Omental fat pad (tissue), 4 donors: ENCODE data around the gene POLH. TPM values are rescaled to one million over a fixed set of nuclear protein-coding genes. Genes with fewer than 3 reads are reported as not detected.
"Not testable (repeated sequence)": the region's sequence is repeated elsewhere in the genome, so short reads cannot be mapped to it uniquely, and the experiment has no call there.

ENCODE experiments used
- ATAC-seq: fragments of 150-250 bp; one replicate; pipeline ENCODE4 v1.9.1; 2016; ENCODE audit warnings: mild to moderate bottlenecking, moderate library complexity; ENCODE audit not compliant: low FRiP score
- DNase-seq: peaks from one replicate; pipeline ENCODE4 v3.0.0-alpha.2; 2019; ENCODE audit warnings: low spot score
- small RNA-seq: library from RNA; depleted of rRNA; stranded (forward); fragments of <200 nt; gene quantifications from one replicate; pipeline ENCODE3, GENCODE V24; 2016
- total RNA-seq, 4 donors: library from RNA; depleted of rRNA; stranded (reverse); fragments of >200 nt; gene quantifications; one replicate each; pipeline ENCODE4 v1.1.0, GENCODE V29; 2016
- TF ChIP-seq, protein P1 (sequence below), 3 donors: fragments of 450-650 bp; IDR thresholded peaks; one replicate each; pipeline ENCODE4 v1.5.1; 2016 to 2017; ENCODE audit warnings: antibody characterized with exemption in 3 of 3, mild to moderate bottlenecking in 3 of 3, moderate library complexity in 2 of 3

The POLH gene
- total RNA-seq, 4 donors from 2014 or later, result 8.3 to 11.0 (median 9.2) TPM

DNA sequence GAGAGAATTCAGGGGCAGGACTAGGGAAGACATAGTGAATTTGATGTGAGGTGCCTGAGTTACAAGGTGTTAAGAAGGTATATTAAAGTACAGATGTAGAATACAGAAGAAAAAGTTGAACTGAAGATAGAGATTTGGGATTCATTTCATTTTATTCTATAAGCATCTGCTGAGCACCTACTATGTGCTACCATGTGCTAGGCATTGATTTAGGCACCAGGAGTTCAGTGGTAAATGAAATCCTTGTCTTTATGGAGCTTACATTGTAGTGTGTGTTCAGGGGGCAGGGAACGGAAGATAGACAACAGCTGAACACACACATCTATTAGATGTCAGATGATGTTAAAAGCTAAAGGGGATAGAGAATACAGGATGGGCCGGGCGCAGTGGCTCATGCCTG, 71.6 kb downstream of the POLH start:
- TF ChIP-seq, protein P1, sequence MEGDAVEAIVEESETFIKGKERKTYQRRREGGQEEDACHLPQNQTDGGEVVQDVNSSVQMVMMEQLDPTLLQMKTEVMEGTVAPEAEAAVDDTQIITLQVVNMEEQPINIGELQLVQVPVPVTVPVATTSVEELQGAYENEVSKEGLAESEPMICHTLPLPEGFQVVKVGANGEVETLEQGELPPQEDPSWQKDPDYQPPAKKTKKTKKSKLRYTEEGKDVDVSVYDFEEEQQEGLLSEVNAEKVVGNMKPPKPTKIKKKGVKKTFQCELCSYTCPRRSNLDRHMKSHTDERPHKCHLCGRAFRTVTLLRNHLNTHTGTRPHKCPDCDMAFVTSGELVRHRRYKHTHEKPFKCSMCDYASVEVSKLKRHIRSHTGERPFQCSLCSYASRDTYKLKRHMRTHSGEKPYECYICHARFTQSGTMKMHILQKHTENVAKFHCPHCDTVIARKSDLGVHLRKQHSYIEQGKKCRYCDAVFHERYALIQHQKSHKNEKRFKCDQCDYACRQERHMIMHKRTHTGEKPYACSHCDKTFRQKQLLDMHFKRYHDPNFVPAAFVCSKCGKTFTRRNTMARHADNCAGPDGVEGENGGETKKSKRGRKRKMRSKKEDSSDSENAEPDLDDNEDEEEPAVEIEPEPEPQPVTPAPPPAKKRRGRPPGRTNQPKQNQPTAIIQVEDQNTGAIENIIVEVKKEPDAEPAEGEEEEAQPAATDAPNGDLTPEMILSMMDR (IDR thresholded peaks at IDR 0.05), result no peak
- DNase-seq, result no peak

DNA sequence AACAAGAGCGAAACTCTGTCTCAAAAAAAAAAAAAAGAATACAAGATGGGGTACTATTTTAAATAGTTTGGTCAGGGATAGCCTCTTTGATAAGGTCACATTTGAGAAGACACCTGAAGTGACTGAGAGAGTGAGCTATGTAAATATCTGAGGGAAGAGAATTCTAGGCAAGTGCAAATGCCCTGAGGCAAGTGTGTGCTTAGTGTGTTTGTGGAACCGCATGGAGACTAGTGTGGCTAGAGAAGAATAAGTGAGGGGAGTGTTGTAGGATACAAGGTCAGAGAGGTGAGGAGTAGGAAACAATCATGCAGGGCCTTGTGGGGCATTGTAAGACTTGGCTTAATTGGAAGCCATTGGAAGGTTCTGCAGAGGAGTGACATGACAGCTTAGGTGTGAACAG, 72.3 kb downstream of the POLH start:
- DNase-seq (no peak), ATAC-seq (no peak)
- TF ChIP-seq, protein P1 (IDR thresholded peaks at IDR 0.05), result no peak

More for the DNA sequence above, 71.6 kb downstream of the POLH start:
- ATAC-seq, result no peak

DNA sequence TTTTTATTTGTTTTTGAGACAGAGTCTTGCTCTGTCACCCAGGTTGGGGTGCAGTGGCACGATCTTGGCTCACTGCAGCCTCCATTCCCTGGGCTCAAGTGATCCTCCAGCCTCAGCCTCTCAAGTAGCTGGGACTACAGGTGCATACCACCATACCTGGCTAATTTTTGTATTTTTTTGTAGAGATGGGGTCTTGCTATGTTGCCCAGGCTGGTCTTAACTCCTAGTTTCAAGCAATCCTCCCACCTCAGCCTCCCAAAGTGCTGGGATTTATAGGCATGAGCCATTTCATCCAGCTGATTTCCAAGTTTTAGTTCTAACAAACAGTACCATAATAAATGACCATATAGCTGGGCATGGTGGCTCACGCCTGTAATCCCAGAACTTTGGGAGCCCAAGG, 76.8 kb downstream of the POLH start:
- DNase-seq, ATAC-seq: not testable (repeated sequence)

DNA sequence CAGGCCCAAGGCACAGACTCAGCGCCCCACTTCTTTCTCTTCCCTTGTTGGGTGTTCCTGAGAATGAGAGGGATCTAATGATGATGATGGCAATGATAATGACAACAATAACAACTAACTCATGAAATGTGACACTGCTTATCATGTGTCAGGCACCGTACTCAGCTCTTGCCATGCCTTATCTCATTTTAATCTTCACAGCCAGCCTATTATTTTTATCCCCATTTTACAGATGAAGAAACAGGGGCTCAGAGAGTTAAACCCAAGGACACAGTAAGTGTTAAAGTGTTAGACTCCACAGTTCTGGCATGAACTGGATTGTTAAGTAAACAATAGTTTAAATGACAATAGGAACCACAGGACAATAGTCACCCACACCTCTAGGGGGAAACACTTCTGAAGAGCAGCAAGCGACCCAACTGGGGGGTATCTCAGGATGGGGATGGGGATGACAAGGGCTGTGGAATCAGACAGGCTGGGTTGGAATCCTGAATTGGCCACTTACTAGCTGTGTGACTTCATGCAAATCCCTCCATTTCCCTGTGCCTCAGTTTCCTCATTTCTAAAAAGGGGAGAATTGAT, 81.3 kb downstream of the POLH start:
- no peak for ATAC-seq
- TF ChIP-seq, protein P1 (IDR thresholded peaks at IDR 0.05), result no peak
- no peak for DNase-seq

DNA sequence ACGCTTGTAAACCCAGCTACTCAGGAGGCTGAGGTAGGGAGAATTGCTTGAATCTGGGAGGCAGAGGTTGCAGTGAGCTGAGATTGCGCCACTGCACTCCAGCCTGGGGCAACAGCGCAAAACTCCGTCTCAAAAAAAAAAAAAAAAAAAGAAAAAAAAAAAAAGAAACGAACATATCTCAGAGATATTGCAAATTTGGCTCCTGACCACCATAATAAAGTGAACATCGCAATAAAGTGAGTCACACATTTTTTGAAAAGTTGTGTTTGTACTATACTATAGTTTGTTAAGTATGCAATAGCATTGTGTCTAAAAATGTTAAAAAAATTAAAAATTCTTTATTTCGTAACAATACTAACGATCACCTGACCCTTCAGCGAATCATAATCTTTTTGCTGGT, 82.2 kb downstream of the POLH start:
- ATAC-seq (no peak), DNase-seq (no peak)
- TF ChIP-seq, protein P1 (IDR thresholded peaks at IDR 0.05), result no peak

DNA sequence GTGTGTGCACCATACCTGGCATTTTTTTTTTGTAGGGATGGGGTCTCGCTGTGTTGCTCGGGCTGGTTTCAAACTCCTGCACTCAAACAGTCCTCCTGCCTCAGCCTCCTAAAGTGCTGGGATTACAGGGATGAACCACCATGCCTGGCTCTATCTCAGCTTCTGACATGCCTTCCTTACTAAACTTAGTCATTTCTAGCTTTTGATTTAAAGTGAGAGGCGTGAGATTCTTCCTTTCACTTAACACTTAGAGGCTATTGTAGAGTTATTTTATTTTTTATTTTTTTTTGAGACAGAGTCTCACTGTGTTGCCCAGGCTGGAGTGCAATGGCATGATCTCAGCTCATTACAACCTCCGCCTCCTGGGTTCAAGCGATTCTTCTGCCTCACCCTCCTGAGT, 87.0 kb downstream of the POLH start:
- ATAC-seq, result not testable (repeated sequence)

More for the DNA sequence above, 87.0 kb downstream of the POLH start:
- DNase-seq, result not testable (repeated sequence)

Small RNA genes lying within 50 kb of the gene (small RNA-seq; reads per million reads assigned to genes)
- gene RF00426, result not detected

Other genes with a start within 250 kb of the POLH start
- 10 to 100 TPM in 3 of 4 donors, 1 to 10 TPM in 1; 9.2 to 15.8 (median 12.7) TPM for gene ZNF318, start 206.5 kb upstream of the POLH start, total RNA-seq
- gene ABCC10, start 148.6 kb upstream of the POLH start, total RNA-seq, result 10 to 100 TPM; 11.5 to 21.9 (median 14.2) TPM
- 1 to 10 TPM in 3 of 4 donors, not detected in 1; 1.1 to 1.5 (median 1.2) TPM for gene DLK2, start 120.6 kb upstream of the POLH start, total RNA-seq
- gene TJAP1, start 98.6 kb upstream of the POLH start, total RNA-seq, result 10 to 100 TPM; 12.6 to 23.5 (median 15.7) TPM
- gene LRRC73, start 65.8 kb upstream of the POLH start, total RNA-seq, result under 1 TPM in 3 of 4 donors, not detected in 1; 0.19 to 0.48 (median 0.47) TPM
- gene YIPF3, start 59.3 kb upstream of the POLH start, total RNA-seq, result 100 to 1,000 TPM in 1 of 4 donors, 10 to 100 TPM in 3; 67.9 to 109 (median 91.3) TPM
- 100 to 1,000 TPM in 1 of 4 donors, 10 to 100 TPM in 3; 22.5 to 104 (median 31.5) TPM for gene POLR1C, start 59.1 kb upstream of the POLH start, total RNA-seq
- gene XPO5, start 147 bp upstream of the POLH start, total RNA-seq, result 100 to 1,000 TPM in 1 of 4 donors, 10 to 100 TPM in 3; 16.1 to 138 (median 21.9) TPM
- 10 to 100 TPM; 37.5 to 65.7 (median 44.0) TPM for gene GTPBP2, start 53.1 kb downstream of the POLH start, total RNA-seq
- gene MAD2L1BP, start 59.7 kb downstream of the POLH start, total RNA-seq, result 10 to 100 TPM; 26.3 to 49.0 (median 33.1) TPM
- gene RSPH9, start 68.9 kb downstream of the POLH start, total RNA-seq, result under 1 TPM in 2 of 4 donors, not detected in 2; 0.09 to 0.44 TPM
- gene MRPS18A, start 111.6 kb downstream of the POLH start, total RNA-seq, result 10 to 100 TPM; 30.3 to 54.7 (median 42.5) TPM
- gene VEGFA, start 194.0 kb downstream of the POLH start, total RNA-seq, result 100 to 1,000 TPM; 157 to 656 (median 510) TPM